BE2C (cell line): Measurements from ENCODE around the gene PRMT2.

Source experiments
- DNase-seq: peaks from one replicate; pipeline ENCODE4 v3.0.0-alpha.2; 2020
- H3K27me3 ChIP-seq: fragments of 250-450 bp; sonication (Bioruptor Pico); 2 replicates; pipeline ENCODE4 v1.5.1; 2020; ENCODE audit warnings: mild to moderate bottlenecking
- H3K36me3 ChIP-seq: fragments of 250-450 bp; sonication (Bioruptor Pico); 2 replicates; pipeline ENCODE4 v1.5.1; 2020; ENCODE audit warnings: mild to moderate bottlenecking
- H3K4me1 ChIP-seq: fragments of 250-450 bp; sonication (Bioruptor Pico); 2 replicates; pipeline ENCODE4 v1.5.1; 2020
- H3K4me3 ChIP-seq: 2 replicates; pipeline ENCODE4 v1.5.1; 2011; ENCODE audit warnings: low read depth, low read length
- H3K9me3 ChIP-seq: fragments of 250-450 bp; sonication (Bioruptor Pico); 2 replicates; pipeline ENCODE4 v1.5.1; 2020
- TF ChIP-seq, protein P1 (sequence below): IDR thresholded peaks from 2 replicates; pipeline ENCODE4 v1.5.1; 2012; ENCODE audit warnings: mild to moderate bottlenecking, low read depth, low read length

The PRMT2 gene

DNA sequence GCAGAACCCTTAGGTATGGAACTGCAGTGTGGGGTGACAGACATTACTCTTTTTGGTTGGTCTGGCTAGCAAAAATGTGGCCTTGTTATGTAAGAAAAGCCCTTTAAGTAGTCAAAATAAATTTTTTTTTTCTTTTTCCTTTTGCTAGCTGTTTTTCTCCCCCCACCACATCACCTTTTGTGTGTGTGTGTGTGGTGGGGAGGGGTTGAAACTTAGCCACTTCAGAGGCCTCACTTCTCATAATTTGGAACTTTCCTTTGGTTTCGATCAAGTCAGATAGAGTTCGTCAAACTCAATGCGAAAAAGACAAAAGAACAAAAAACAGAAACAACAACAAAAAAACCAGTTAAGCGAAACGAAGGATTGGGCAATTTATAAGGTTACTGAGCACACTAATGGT is 1.9 kb upstream of the PRMT2 start:
- TF ChIP-seq, protein P1, sequence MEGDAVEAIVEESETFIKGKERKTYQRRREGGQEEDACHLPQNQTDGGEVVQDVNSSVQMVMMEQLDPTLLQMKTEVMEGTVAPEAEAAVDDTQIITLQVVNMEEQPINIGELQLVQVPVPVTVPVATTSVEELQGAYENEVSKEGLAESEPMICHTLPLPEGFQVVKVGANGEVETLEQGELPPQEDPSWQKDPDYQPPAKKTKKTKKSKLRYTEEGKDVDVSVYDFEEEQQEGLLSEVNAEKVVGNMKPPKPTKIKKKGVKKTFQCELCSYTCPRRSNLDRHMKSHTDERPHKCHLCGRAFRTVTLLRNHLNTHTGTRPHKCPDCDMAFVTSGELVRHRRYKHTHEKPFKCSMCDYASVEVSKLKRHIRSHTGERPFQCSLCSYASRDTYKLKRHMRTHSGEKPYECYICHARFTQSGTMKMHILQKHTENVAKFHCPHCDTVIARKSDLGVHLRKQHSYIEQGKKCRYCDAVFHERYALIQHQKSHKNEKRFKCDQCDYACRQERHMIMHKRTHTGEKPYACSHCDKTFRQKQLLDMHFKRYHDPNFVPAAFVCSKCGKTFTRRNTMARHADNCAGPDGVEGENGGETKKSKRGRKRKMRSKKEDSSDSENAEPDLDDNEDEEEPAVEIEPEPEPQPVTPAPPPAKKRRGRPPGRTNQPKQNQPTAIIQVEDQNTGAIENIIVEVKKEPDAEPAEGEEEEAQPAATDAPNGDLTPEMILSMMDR = no peak
- no peaks in the 10 kb centered on the region for H3K9me3 ChIP-seq
- no peaks in the 10 kb centered on the region for H3K27me3 ChIP-seq
- 0 out of 2 replicates have a peak, but pooled peaks cover 3% of the 10 kb centered on the region for H3K36me3 ChIP-seq
- DNase-seq = no peak
- no peaks in the 10 kb centered on the region for H3K4me1 ChIP-seq
- H3K4me3 ChIP-seq = no peak overlapping the region

GRCh38 chr21:46634427-46634826 is 1.0 kb upstream of the PRMT2 start:
- TF ChIP-seq, protein P1 = no peak
- no peak for DNase-seq
- H3K4me1 ChIP-seq = no peaks in the 10 kb centered on the region
- H3K36me3 ChIP-seq = 0 out of 2 replicates have a peak, but pooled peaks cover 3% of the 10 kb centered on the region
- H3K9me3 ChIP-seq = no peaks in the 10 kb centered on the region
- H3K4me3 ChIP-seq = peak overlapping the region; percentile 95
- no peaks in the 10 kb centered on the region for H3K27me3 ChIP-seq

GRCh38 chr21:46634966-46635323 is 529 bp upstream of the PRMT2 start:
- DNase-seq = peak; percentile 78
- Histone ChIP-seq H3K4me3 (peak overlapping the region; percentile 95), H3K27me3 (no peaks in the 10 kb centered on the region), H3K36me3 (0 out of 2 replicates have a peak, but pooled peaks cover 3% of the 10 kb centered on the region), H3K9me3 (no peaks in the 10 kb centered on the region), H3K4me1 (no peaks in the 10 kb centered on the region)
- TF ChIP-seq, protein P1 = peak; percentile 32; the same call in 1 of the 2 replicates

DNA sequence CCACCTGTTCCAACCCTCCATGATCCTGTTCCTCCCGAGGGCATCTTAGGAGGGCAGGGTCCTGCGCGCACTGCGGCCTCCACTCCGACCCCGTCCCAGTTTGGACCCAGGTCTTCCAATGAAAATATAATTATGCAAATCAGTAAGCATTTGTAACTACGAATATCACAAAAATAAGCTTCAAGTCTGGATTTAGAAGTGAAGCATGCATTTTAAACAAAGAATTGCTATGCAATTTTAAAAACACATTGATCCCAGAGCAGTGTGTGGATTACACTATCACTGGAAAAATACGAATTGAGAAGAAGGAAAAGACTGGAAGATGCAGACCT is 673 bp downstream of the PRMT2 start:
- TF ChIP-seq, protein P1 = no peak
- peak overlapping the region; percentile 95 for H3K4me3 ChIP-seq

GRCh38 chr21:46636550-46637285 is 1.2 kb downstream of the PRMT2 start:
- Histone ChIP-seq H3K4me3 (peak overlapping the region; percentile 95), H3K27me3 (no peaks in the 10 kb centered on the region), H3K9me3 (no peaks in the 10 kb centered on the region), H3K36me3 (0 out of 2 replicates have a peak, but pooled peaks cover 3% of the 10 kb centered on the region), H3K4me1 (no peaks in the 10 kb centered on the region)
- TF ChIP-seq, protein P1 = no peak
- no peak for DNase-seq

More for the DNA sequence above, 673 bp downstream of the PRMT2 start:
- H3K4me1 ChIP-seq = no peaks in the 10 kb centered on the region
- 0 out of 2 replicates have a peak, but pooled peaks cover 3% of the 10 kb centered on the region for H3K36me3 ChIP-seq
- no peaks in the 10 kb centered on the region for H3K9me3 ChIP-seq
- no peaks in the 10 kb centered on the region for H3K27me3 ChIP-seq
- no peak for DNase-seq

DNA sequence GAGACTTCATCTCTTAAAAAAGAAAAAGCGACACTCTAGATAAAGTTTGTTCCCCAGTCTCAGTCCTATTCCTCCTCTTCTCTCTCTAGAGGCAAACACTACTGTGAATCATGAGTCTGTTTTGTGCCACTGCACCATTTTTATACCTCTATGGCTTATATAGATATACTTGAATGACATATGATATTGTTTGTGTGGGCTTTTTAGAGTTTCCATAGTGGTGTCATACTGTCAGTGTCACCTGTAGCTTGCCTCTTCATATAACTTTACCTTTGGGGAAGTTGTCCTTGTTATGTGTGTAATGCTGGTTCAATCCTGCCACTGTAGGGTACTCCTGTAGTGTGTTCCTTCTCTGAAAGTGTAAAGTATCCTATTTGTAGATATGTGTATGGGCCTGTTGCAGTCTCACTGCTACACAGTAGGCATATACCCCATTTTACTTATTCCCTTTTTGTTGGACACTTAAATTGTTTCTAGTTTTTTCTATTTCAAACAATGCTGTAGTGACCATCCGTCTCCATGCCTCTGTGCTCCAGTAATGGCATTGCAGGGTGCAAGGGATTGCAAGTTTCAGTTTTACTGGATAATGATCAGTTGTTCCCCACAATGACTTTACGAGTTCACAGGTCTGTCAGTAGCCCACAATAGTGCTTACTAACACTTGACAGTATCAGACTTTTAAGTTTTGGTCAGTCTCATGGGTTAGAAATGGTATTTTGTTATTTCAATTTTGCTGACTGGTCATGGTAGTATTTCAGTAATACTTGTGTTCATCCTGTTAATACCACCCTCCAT is 2.7 kb downstream of the PRMT2 start:
- 0 out of 2 replicates have a peak, but pooled peaks cover 3% of the 10 kb centered on the region for H3K36me3 ChIP-seq
- no peaks in the 10 kb centered on the region for H3K9me3 ChIP-seq
- H3K4me1 ChIP-seq = no peaks in the 10 kb centered on the region
- H3K27me3 ChIP-seq = no peaks in the 10 kb centered on the region
- TF ChIP-seq, protein P1 = no peak
- no peak for DNase-seq
- no peak overlapping the region for H3K4me3 ChIP-seq
